Endothelial cell of umbilical vein (primary cell): ENCODE measurements around the gene SMIM14. TPM values are rescaled to one million over a fixed set of nuclear protein-coding genes. Genes with fewer than 3 reads are reported as not detected.
"Not testable (repeated sequence)": the region's sequence is repeated elsewhere in the genome, so short reads cannot be mapped to it uniquely, and the experiment has no call there.

Experiments used
- BruUV-seq: library from RNA; stranded (reverse); fragments of 400-500 nt; replicated peaks from 2 replicates; lab custom pipeline; 2021; lab: Mats Ljungman, UMichigan
- CTCF ChIA-PET: fragments of 300-600, 350-600 bp; sonication (Branson Sonifier 250); formaldehyde crosslinking; loops from one replicate; lab custom pipeline; 2021; ENCODE audit warnings: antibody characterized with exemption, inconsistent platforms; lab: Charles Lee
- POLR2A ChIA-PET: fragments of 300-600, 350-600 bp; sonication (Branson Sonifier 250); formaldehyde crosslinking; loops from one replicate; lab custom pipeline; 2021; ENCODE audit warnings: antibody characterized with exemption, inconsistent platforms; lab: Charles Lee
- DNase-seq: peaks from one replicate; pipeline ENCODE4 v3.0.0-alpha.2; 2011; ENCODE audit warnings: low read depth, low spot score
- FAIRE-seq: peaks from 2 replicates; lab custom pipeline; 2011; peaks lifted over from hg19 to GRCh38; lab: Jason Lieb, UNC
- H2AFZ ChIP-seq: 2 replicates; pipeline ENCODE4 v1.6.0; 2012; ENCODE audit warnings: low read depth, low read length, control low read depth, inconsistent platforms
- H3K27ac ChIP-seq: 2 replicates; pipeline ENCODE4 v1.5.1; 2011; ENCODE audit warnings: low read depth, mild to moderate bottlenecking, control low read depth, low read length, moderate library complexity; ENCODE audit not compliant: insufficient read depth
- H3K27me3 ChIP-seq, 2 experiments: 2 replicates each; pipeline versions ENCODE4 v1.6.0 to v1.6.1; 2011; ENCODE audit warnings: low read length in 2 of 2, mixed read lengths in 1 of 2; ENCODE audit not compliant: control insufficient read depth in 2 of 2, insufficient read depth in 2 of 2
- H3K36me3 ChIP-seq, 2 experiments: 2 replicates in 1 of 2; 3 replicates in 1 of 2; pipeline ENCODE4 v1.5.1; 2011; ENCODE audit warnings: low read length in 2 of 2, mild to moderate bottlenecking in 1 of 2, moderate library complexity in 1 of 2; ENCODE audit not compliant: control insufficient read depth in 2 of 2, insufficient read depth in 2 of 2; ENCODE audit errors: extremely low read depth in 1 of 2
- H3K4me1 ChIP-seq: 3 replicates; pipeline ENCODE4 v1.5.1; 2011; ENCODE audit warnings: mild to moderate bottlenecking, low read length; ENCODE audit not compliant: control insufficient read depth, insufficient read depth; ENCODE audit errors: extremely low read depth
- H3K4me2 ChIP-seq: 2 replicates; pipeline ENCODE4 v1.6.1; 2011; ENCODE audit warnings: low read length, control low read depth, mixed read lengths; ENCODE audit not compliant: insufficient read depth
- H3K4me3 ChIP-seq, 3 experiments: fragments of 200-600 bp in 1 of 3; sonication (generic), shearing (Covaris generic) in 1 of 3; replicated peaks in 1 of 3; 2 replicates each; pipeline ENCODE4 v1.5.1; 2011 to 2016; ENCODE audit warnings: control low read depth in 3 of 3, low read length in 3 of 3, mild to moderate bottlenecking in 2 of 3, inconsistent platforms in 1 of 3, low read depth in 1 of 3, moderate library complexity in 1 of 3; ENCODE audit not compliant: insufficient read depth in 1 of 3
- H3K79me2 ChIP-seq: 2 replicates; pipeline ENCODE4 v1.6.0; 2012; ENCODE audit warnings: low read length, inconsistent platforms; ENCODE audit not compliant: control insufficient read depth, insufficient read depth
- H3K9ac ChIP-seq: replicated peaks from 2 replicates; pipeline ENCODE3; 2011; ENCODE audit warnings: low read length, control low read depth; ENCODE audit not compliant: insufficient read depth; ENCODE audit errors: extremely low read depth
- H3K9me1 ChIP-seq: replicated peaks from 3 replicates; pipeline ENCODE4 v1.6.0; 2011; ENCODE audit warnings: mild to moderate bottlenecking, low read length; ENCODE audit not compliant: control insufficient read depth, insufficient read depth; ENCODE audit errors: extremely low read depth
- H3K9me3 ChIP-seq: replicated peaks from 2 replicates; pipeline ENCODE4 v1.5.1; 2012; ENCODE audit warnings: low read length, inconsistent platforms; ENCODE audit not compliant: control insufficient read depth, insufficient read depth
- H4K20me1 ChIP-seq: replicated peaks from 2 replicates; pipeline ENCODE3; 2011; ENCODE audit warnings: mild to moderate bottlenecking, low read length; ENCODE audit not compliant: control insufficient read depth, insufficient read depth; ENCODE audit errors: extremely low read depth
- FOS ChIP-seq: IDR thresholded peaks from 2 replicates; pipeline ENCODE4 v1.6.1; 2011; ENCODE audit warnings: mild to moderate bottlenecking, low read length, moderate library complexity, borderline replicate concordance; ENCODE audit not compliant: insufficient read depth
- GATA2 ChIP-seq: IDR thresholded peaks from 2 replicates; pipeline ENCODE4 v1.7.0; 2011; ENCODE audit warnings: low read depth, mild to moderate bottlenecking, moderate library complexity, mixed read lengths, low read length; ENCODE audit not compliant: insufficient read length, insufficient read depth
- POLR2A ChIP-seq: IDR thresholded peaks from 2 replicates; pipeline ENCODE4 v1.6.1; 2012; ENCODE audit warnings: low read depth, mild to moderate bottlenecking, control low read depth, low read length
- dilution Hi-C: fragments of 300-500 bp; cut with MboI; formaldehyde crosslinking; loops from one replicate; pipeline ENCODE4 v1.15.0; 2019; ENCODE audit warnings: low sequenced_read_pairs; ENCODE audit not compliant: extremely low pct_ligation_motif_present
- intact Hi-C: fragments of 100-400 bp; cut with micrococcal nuclease; formaldehyde crosslinking; loops from one replicate; pipeline ENCODE4 v1.10.0; 2022
- polyA plus RNA-seq, 4 experiments: library from polyadenylated mRNA; depleted of rRNA in 3 of 4; stranded (reverse) in 3 of 4; unstranded in 1 of 4; fragments of >200 nt; gene quantifications; 2 replicates each; pipeline versions ENCODE4 v1.2.1 to v1.2.3, GENCODE V29; 2011 to 2012; ENCODE audit warnings: missing spikeins in 1 of 4
- total RNA-seq: library from RNA; stranded (reverse); gene quantifications from 2 replicates; pipeline ENCODE4 v1.2.3, GENCODE V29; 2021

SMIM14 gene
- total and polyA plus RNA-seq, 2 donors (not counting 3 experiments of a cell fraction or from before 2014, with no cell fraction given), result 12.3 to 15.4 TPM

DNA sequence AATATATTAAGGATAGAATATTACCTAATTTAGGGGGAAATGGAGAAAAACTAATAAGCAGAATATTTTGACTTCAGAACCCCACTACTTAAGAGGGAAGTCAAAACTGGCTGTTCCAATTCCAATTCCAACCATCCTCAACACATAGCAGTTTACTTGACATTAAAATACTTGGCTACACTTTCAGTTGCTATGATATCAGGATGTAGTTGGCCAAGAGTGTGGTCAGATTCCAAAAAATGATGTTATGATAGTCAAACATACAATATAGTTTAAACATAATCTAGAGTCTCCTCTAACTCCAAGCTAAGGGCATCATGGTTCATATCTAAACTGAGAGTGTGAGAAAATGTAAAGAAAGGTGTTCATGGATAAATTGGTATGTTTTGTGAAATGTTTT, 16.5 kb upstream of the SMIM14 start:
- no peaks in the 10 kb centered on the region for H3K9me3 ChIP-seq
- DNase-seq (no peak), FAIRE-seq (no peak)
- H3K79me2 ChIP-seq, result no peaks in the 10 kb centered on the region
- dilution Hi-C loops (no loop called here), intact Hi-C loops (no loop called here)
- ChIA-PET POLR2A (no interaction called here), CTCF (no interaction called here)
- H3K36me3 ChIP-seq, result no peaks in the 10 kb centered on the region
- no peak for TF ChIP-seq FOS
- no peak for TF ChIP-seq GATA2
- no peak for TF ChIP-seq POLR2A
- no peaks in the 10 kb centered on the region for H3K4me1 ChIP-seq
- H3K9ac ChIP-seq, result no peak overlapping the region
- no peaks in the 10 kb centered on the region for H3K27me3 ChIP-seq
- no peak overlapping the region for H2AFZ ChIP-seq
- H3K4me3 ChIP-seq, result no peak overlapping the region
- no peak overlapping the region for H3K27ac ChIP-seq
- BruUV-seq, result no TSS peak
- H4K20me1 ChIP-seq, result no peaks in the 10 kb centered on the region
- no peak overlapping the region for H3K4me2 ChIP-seq
- H3K9me1 ChIP-seq, result no peaks in the 10 kb centered on the region

DNA sequence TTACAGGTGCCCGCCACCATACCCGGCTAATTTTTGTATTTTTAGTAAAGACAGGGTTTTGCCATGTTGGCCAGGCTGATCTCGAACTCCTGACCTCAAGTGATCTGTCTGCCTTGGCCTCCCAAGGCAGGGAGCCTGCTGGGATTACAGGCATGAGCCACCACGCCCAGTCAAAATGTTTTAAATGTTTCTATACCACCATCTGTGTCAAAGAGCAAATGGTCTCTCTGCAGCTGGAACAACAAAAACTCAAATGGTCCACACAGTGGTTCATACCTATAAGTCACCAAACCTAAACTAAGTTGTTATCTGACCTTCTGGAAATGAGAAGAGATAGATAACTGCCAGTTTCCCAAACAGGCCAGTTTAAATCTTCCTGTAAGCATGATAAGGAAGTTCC, 12.9 kb upstream of the SMIM14 start:
- H2AFZ ChIP-seq, H3K79me2 ChIP-seq, H3K4me3 ChIP-seq, H4K20me1 ChIP-seq, H3K27ac ChIP-seq, intact Hi-C loops, H3K27me3 ChIP-seq, H3K4me2 ChIP-seq, POLR2A ChIA-PET, H3K9me3 ChIP-seq, BruUV-seq, DNase-seq, CTCF ChIA-PET, H3K9ac ChIP-seq, FAIRE-seq, dilution Hi-C loops, H3K9me1 ChIP-seq, H3K4me1 ChIP-seq, H3K36me3 ChIP-seq: not testable (repeated sequence)
